ENCODE results near the gene AK5.

DNA sequence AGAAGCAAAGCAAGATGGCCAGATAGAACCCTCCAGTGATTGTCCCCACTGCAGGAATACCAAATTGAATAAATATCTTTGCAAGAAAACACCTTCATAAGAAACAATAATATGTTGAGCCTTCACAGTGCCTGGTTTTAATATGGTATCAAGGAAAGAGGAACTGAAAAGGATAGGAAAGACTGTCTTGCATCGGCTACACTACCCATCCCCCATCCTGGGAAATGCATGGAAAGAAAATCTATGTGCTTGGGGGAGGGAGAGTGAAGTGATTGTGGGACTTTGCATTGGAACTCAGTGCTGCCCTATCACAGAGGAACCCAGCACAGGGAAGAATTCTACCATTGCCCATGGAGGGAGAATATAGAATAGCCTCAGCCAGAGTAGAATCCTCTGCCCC, 28.6 kb upstream of the AK5 start:
- TF ChIP-seq, protein P1, sequence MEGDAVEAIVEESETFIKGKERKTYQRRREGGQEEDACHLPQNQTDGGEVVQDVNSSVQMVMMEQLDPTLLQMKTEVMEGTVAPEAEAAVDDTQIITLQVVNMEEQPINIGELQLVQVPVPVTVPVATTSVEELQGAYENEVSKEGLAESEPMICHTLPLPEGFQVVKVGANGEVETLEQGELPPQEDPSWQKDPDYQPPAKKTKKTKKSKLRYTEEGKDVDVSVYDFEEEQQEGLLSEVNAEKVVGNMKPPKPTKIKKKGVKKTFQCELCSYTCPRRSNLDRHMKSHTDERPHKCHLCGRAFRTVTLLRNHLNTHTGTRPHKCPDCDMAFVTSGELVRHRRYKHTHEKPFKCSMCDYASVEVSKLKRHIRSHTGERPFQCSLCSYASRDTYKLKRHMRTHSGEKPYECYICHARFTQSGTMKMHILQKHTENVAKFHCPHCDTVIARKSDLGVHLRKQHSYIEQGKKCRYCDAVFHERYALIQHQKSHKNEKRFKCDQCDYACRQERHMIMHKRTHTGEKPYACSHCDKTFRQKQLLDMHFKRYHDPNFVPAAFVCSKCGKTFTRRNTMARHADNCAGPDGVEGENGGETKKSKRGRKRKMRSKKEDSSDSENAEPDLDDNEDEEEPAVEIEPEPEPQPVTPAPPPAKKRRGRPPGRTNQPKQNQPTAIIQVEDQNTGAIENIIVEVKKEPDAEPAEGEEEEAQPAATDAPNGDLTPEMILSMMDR (IDR thresholded peaks at IDR 0.05), result no peak
- no peak for TF ChIP-seq POLR2A (IDR thresholded peaks at IDR 0.05)
- no peak for TF ChIP-seq POLR2AphosphoS5 (IDR thresholded peaks at IDR 0.05)

Measured in transverse colon (tissue), 4 donors.